Measurements from ENCODE around the gene RAPGEF2. TPM values are rescaled to one million over a fixed set of nuclear protein-coding genes. Genes with fewer than 3 reads are reported as not detected.

RAPGEF2 gene
- total and polyA plus RNA-seq, 2 of the 8 experiments (the other 6 are each of a cell fraction or from before 2014, with no cell fraction given) = 24.4 to 48.6 TPM

DNA sequence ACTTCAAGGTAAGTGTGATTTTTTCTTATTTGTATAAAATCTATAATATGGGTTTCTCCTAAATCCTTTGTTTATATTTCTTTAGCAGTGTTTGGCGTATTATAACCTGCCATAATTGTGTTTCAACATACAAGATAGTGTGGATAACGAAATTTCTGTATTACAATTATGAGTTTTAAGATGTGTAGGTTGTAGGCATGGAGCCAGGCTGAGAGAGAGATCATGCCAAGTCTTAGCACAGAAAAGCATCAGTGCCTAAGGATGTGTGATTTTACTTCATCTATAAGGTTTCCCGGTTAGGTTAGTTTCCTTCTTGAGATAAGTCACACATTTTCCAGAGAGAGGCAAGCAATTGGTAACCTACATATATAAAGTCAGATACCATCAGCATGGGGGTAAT is 161.2 kb downstream of the RAPGEF2 start:
- Histone ChIP-seq H3K23me2 (ENCODE audit: low read depth, low read length) (peaks cover 2% of the 10 kb centered on the region; the same call in 1 of the 2 replicates), H2BK15ac (ENCODE audit: low read length) (no peak overlapping the region), H3K4me3 (ENCODE audit: extremely low read depth in 1 of 4, insufficient read depth in 2 of 4, low read depth in 3 of 4, low read length in 4 of 4) (no peak overlapping the region), H3K27ac (ENCODE audit: low read depth, low read length) (no peak overlapping the region), H3K56ac (replicated peaks; ENCODE audit: insufficient read length, low read depth, low read length) (no peak overlapping the region), H3K36me3 (ENCODE audit: control insufficient read depth in 2 of 4, insufficient read depth in 4 of 4, low read length in 3 of 4) (no peaks in the 10 kb centered on the region), H4K5ac (ENCODE audit: insufficient read length, low read depth, low read length) (no peak overlapping the region), H2AFZ (ENCODE audit: low read length) (no peak overlapping the region), H4K20me1 (replicated peaks in 1 of 2; ENCODE audit: control insufficient read depth in 1 of 2, insufficient read depth in 2 of 2, low read length in 2 of 2) (peaks cover 0 to 3% of the 10 kb centered on the region in 2 experiments), H3K18ac (ENCODE audit: extremely low read depth, low read length) (no peak overlapping the region), H3K4ac (replicated peaks; ENCODE audit: insufficient read length, low read depth, low read length) (no peak overlapping the region), H4K8ac (ENCODE audit: extremely low read depth, insufficient read depth, low read length) (no peak overlapping the region), H2BK5ac (ENCODE audit: low read depth, low read length) (no peak overlapping the region), H3K4me1 (replicated peaks in 1 of 4; ENCODE audit: control insufficient read depth in 3 of 4, insufficient read depth in 4 of 4, low read length in 3 of 4) (peaks cover 0 to 10% (median 1%) of the 10 kb centered on the region in 4 experiments; a peak in 2 of 7 replicates), H2BK12ac (ENCODE audit: low read depth, low read length) (no peak overlapping the region), H3K23ac (ENCODE audit: insufficient read length) (no peak overlapping the region), H3K4me2 (ENCODE audit: insufficient read depth in 1 of 2, low read depth in 2 of 2, low read length in 2 of 2) (no peak overlapping the region), H3K27me3 (replicated peaks in 1 of 4; ENCODE audit: control insufficient read depth in 3 of 4, extremely low read depth in 1 of 4, insufficient read depth in 3 of 4, low read length in 3 of 4) (no peaks in the 10 kb centered on the region), H2BK120ac (replicated peaks; ENCODE audit: low read depth, low read length) (no peak overlapping the region), H2BK20ac (ENCODE audit: low read length) (no peak overlapping the region), H3K79me1 (ENCODE audit: low read depth, low read length) (no peaks in the 10 kb centered on the region), H2AK5ac (ENCODE audit: low read depth, low read length) (no peak overlapping the region), H3K9ac (replicated peaks in 1 of 4; ENCODE audit: extremely low read depth in 1 of 4, low read depth in 3 of 4, low read length in 3 of 4) (no peak overlapping the region), H3K9me3 (ENCODE audit: insufficient read depth in 2 of 2, low read depth in 1 of 2, low read length in 1 of 2) (no peaks in the 10 kb centered on the region), H3K14ac (ENCODE audit: insufficient read length) (no peak overlapping the region), H4K91ac (replicated peaks; ENCODE audit: insufficient read length, low read length) (no peak overlapping the region), H3K79me2 (ENCODE audit: control insufficient read depth in 1 of 2, insufficient read depth in 2 of 2, low read length in 2 of 2) (no peaks in the 10 kb centered on the region)
- TF ChIP-seq JUND (IDR thresholded peaks at IDR 0.05; ENCODE audit: low read length) (no peak), CTBP2 (IDR thresholded peaks at IDR 0.05; ENCODE audit: borderline replicate concordance, insufficient read depth, insufficient read length, low read length) (no peak), POU5F1 (IDR thresholded peaks at IDR 0.05; ENCODE audit: low read depth, low read length) (no peak), ZNF274 (IDR thresholded peaks at IDR 0.05; ENCODE audit: borderline replicate concordance, extremely low read depth, low read length) (no peak), TAF1 (IDR thresholded peaks at IDR 0.05; ENCODE audit: low read depth, low read length) (no peak), TBP (IDR thresholded peaks at IDR 0.05; ENCODE audit: low read depth, low read length) (no peak), BRCA1 (IDR thresholded peaks at IDR 0.05; ENCODE audit: low read depth, low read length) (no peak), RFX5 (IDR thresholded peaks at IDR 0.05; ENCODE audit: borderline replicate concordance, low read depth, low read length) (no peak), PHF8 (conservative IDR thresholded peaks at IDR 0.05; ENCODE audit: low read depth, low read length) (no peak), GTF2F1 (IDR thresholded peaks at IDR 0.05; ENCODE audit: borderline replicate concordance, low read depth, low read length) (no peak)
- TF ChIP-seq, protein P1, sequence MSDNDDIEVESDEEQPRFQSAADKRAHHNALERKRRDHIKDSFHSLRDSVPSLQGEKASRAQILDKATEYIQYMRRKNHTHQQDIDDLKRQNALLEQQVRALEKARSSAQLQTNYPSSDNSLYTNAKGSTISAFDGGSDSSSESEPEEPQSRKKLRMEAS (IDR thresholded peaks at IDR 0.05) = no peak
- TF ChIP-seq, protein P2, sequence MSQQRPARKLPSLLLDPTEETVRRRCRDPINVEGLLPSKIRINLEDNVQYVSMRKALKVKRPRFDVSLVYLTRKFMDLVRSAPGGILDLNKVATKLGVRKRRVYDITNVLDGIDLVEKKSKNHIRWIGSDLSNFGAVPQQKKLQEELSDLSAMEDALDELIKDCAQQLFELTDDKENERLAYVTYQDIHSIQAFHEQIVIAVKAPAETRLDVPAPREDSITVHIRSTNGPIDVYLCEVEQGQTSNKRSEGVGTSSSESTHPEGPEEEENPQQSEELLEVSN (IDR thresholded peaks at IDR 0.05) = no peak
- DNase-seq (ENCODE audit: low read depth in 1 of 2, low spot score in 2 of 2) (no peak), FAIRE-seq (no peak)
- 87% methylated on average over 3 of the region's 3 CpGs; no CpG with 5 or more reads in 1 of the 2 experiments for WGBS, 2 experiments (ENCODE audit: extremely low coverage in 1 of 2, insufficient coverage in 1 of 2, insufficient read length in 1 of 2, insufficient replicate concordance in 2 of 2, low coverage in 1 of 2, low lambda C conversion rate in 2 of 2, missing lambda C conversion rate in 1 of 2)
- CTCF ChIA-PET (ENCODE audit: partially characterized antibody) = no interaction called here
- POLR2A ChIA-PET (ENCODE audit: partially characterized antibody) = no interaction called here

Data from H1 (cell line).